ENCODE data around the gene GPR75.

GPR75 gene

GRCh38 chr2:53827398-53828175 is 32.2 kb downstream of the GPR75 start:
- TF ChIP-seq NFIC (IDR thresholded peaks at IDR 0.05) (no peak), TEAD4 (IDR thresholded peaks at IDR 0.05) (no peak), EP300 (IDR thresholded peaks at IDR 0.05; ENCODE audit: borderline replicate concordance) (no peak), REST (IDR thresholded peaks at IDR 0.05; ENCODE audit: low read depth) (no peak), CEBPB (IDR thresholded peaks at IDR 0.05) (no peak), FOXM1 (IDR thresholded peaks at IDR 0.05; ENCODE audit: borderline replicate concordance, low read depth) (no peak), MAX (IDR thresholded peaks at IDR 0.05) (no peak), TAF1 (IDR thresholded peaks at IDR 0.05; ENCODE audit: low read depth) (no peak), TCF12 (IDR thresholded peaks at IDR 0.05; ENCODE audit: low read depth) (no peak), RAD21 (IDR thresholded peaks at IDR 0.05; ENCODE audit: low read depth) (no peak), CREB1 (IDR thresholded peaks at IDR 0.05; ENCODE audit: low read depth) (no peak), EGR1 (IDR thresholded peaks at IDR 0.05) (no peak), YY1 (IDR thresholded peaks at IDR 0.05; ENCODE audit: low read depth) (no peak), USF1 (IDR thresholded peaks at IDR 0.05) (no peak), ZBTB7A (IDR thresholded peaks at IDR 0.05; ENCODE audit: low read depth) (no peak)

GRCh38 chr2:53826587-53827397 is 33.0 kb downstream of the GPR75 start:
- TF ChIP-seq TAF1 (IDR thresholded peaks at IDR 0.05; ENCODE audit: low read depth): no peak
- no peak for TF ChIP-seq EP300 (IDR thresholded peaks at IDR 0.05; ENCODE audit: borderline replicate concordance)
- TF ChIP-seq TCF12 (IDR thresholded peaks at IDR 0.05; ENCODE audit: low read depth): no peak
- TF ChIP-seq MAX (IDR thresholded peaks at IDR 0.05): no peak
- no peak for TF ChIP-seq ZBTB7A (IDR thresholded peaks at IDR 0.05; ENCODE audit: low read depth)
- TF ChIP-seq EGR1 (IDR thresholded peaks at IDR 0.05): no peak

- TF ChIP-seq EP300 (IDR thresholded peaks at IDR 0.05; ENCODE audit: borderline replicate concordance): no peak
- no peak for TF ChIP-seq REST (IDR thresholded peaks at IDR 0.05; ENCODE audit: low read depth)
- no peak for TF ChIP-seq NFIC (IDR thresholded peaks at IDR 0.05)
- no peak for TF ChIP-seq TCF12 (IDR thresholded peaks at IDR 0.05; ENCODE audit: low read depth)
- no peak for TF ChIP-seq CREB1 (IDR thresholded peaks at IDR 0.05; ENCODE audit: low read depth)
- no peak for TF ChIP-seq EGR1 (IDR thresholded peaks at IDR 0.05)
- no peak for TF ChIP-seq YY1 (IDR thresholded peaks at IDR 0.05; ENCODE audit: low read depth)
Measured at GRCh38 chr2:53826030-53826410, 33.7 kb downstream of the GPR75 start.

- TF ChIP-seq RAD21 (IDR thresholded peaks at IDR 0.05; ENCODE audit: low read depth): peak; percentile 15; the same call in 1 of the 2 replicates
Measured at GRCh38 chr2:53823639-53824038, 36.1 kb downstream of the GPR75 start.

GRCh38 chr2:53821810-53822209 is 38.0 kb downstream of the GPR75 start:
- TF ChIP-seq TAF1 (IDR thresholded peaks at IDR 0.05; ENCODE audit: low read depth) (no peak), NFIC (IDR thresholded peaks at IDR 0.05) (no peak), RAD21 (IDR thresholded peaks at IDR 0.05; ENCODE audit: low read depth) (no peak), REST (IDR thresholded peaks at IDR 0.05; ENCODE audit: low read depth) (no peak), MAX (IDR thresholded peaks at IDR 0.05) (no peak), FOXM1 (IDR thresholded peaks at IDR 0.05; ENCODE audit: borderline replicate concordance, low read depth) (no peak), TCF12 (IDR thresholded peaks at IDR 0.05; ENCODE audit: low read depth) (no peak), EP300 (IDR thresholded peaks at IDR 0.05; ENCODE audit: borderline replicate concordance) (no peak), CEBPB (IDR thresholded peaks at IDR 0.05) (no peak), EGR1 (IDR thresholded peaks at IDR 0.05) (no peak), YY1 (IDR thresholded peaks at IDR 0.05; ENCODE audit: low read depth) (no peak), CREB1 (IDR thresholded peaks at IDR 0.05; ENCODE audit: low read depth) (no peak)

Data from Ishikawa (cell line).